Spinal cord (tissue), 10 donors: Measurements from ENCODE around the gene FARP1. TPM values are rescaled to one million over a fixed set of nuclear protein-coding genes. Genes with fewer than 3 reads are reported as not detected.

ENCODE experiments used
- DNase-seq, 6 donors: peaks; one replicate each; pipeline versions ENCODE4 v3.0.0 to v3.0.0-alpha.2; 2013 to 2015; ENCODE audit warnings: low spot score in 6 of 6, low read depth in 4 of 6
- H3K27ac ChIP-seq: one replicate; pipeline ENCODE4 v1.5.1; 2013; ENCODE audit warnings: low read depth, low read length, control low read depth
- H3K27me3 ChIP-seq: one replicate; pipeline ENCODE4 v1.6.1; 2013; ENCODE audit warnings: low read length; ENCODE audit not compliant: control insufficient read depth, insufficient read depth
- H3K36me3 ChIP-seq: one replicate; pipeline ENCODE4 v1.6.1; 2013; ENCODE audit warnings: low read length; ENCODE audit not compliant: control insufficient read depth, insufficient read depth
- H3K4me1 ChIP-seq: one replicate; pipeline ENCODE4 v1.6.1; 2013; ENCODE audit warnings: low read length; ENCODE audit not compliant: control insufficient read depth, insufficient read depth
- H3K4me3 ChIP-seq: one replicate; pipeline ENCODE4 v1.5.1; 2013; ENCODE audit warnings: low read depth, low read length, control low read depth
- H3K9me3 ChIP-seq: one replicate; pipeline ENCODE4 v1.6.1; 2013; ENCODE audit warnings: low read length; ENCODE audit not compliant: control insufficient read depth, insufficient read depth
- WGBS: methylation state at CpG from one replicate; pipeline ENCODE4 v1.1.5; 2013; ENCODE audit warnings: missing lambda C conversion rate; ENCODE audit not compliant: insufficient coverage; 5-methylcytosine and 5-hydroxymethylcytosine counted together
- polyA plus RNA-seq, 2 donors: library from polyadenylated mRNA; unstranded; fragments of 120-200 nt; gene quantifications; one replicate each; pipeline ENCODE4 v1.2.1, GENCODE V29; 2013; ENCODE audit not compliant: insufficient read length in 2 of 2
- total RNA-seq, 2 donors: library from RNA; depleted of rRNA in 1 of 2; stranded (reverse); fragments of 120-200 nt in 1 of 2; fragments of >200 nt in 1 of 2; gene quantifications; one replicate each; pipeline versions ENCODE4 v1.2.3 to v1.2.4, GENCODE V29; 2013 to 2014
- donor health status: healthy.

The FARP1 gene
- total and polyA plus RNA-seq, 4 donors, result 44.0 to 134 (median 90.5) TPM

GRCh38 chr13:98494769-98495168 lies 351.9 kb downstream of the FARP1 start:
- DNase-seq, result no peak
- Histone ChIP-seq H3K9me3 (no peaks in the 10 kb centered on the region), H3K4me1 (peaks cover 30% of the 10 kb centered on the region), H3K4me3 (no peak overlapping the region), H3K27me3 (no peaks in the 10 kb centered on the region), H3K27ac (no peak overlapping the region), H3K36me3 (peaks cover 8% of the 10 kb centered on the region)
- 85% methylated on average over 12 of the region's 13 CpGs for WGBS

GRCh38 chr13:98495627-98496478 lies 353.0 kb downstream of the FARP1 start:
- peaks cover 8% of the 10 kb centered on the region for H3K36me3 ChIP-seq
- peak overlapping the region; percentile 29 for H3K27ac ChIP-seq
- H3K27me3 ChIP-seq, result no peaks in the 10 kb centered on the region
- H3K4me3 ChIP-seq, result no peak overlapping the region
- H3K9me3 ChIP-seq, result no peaks in the 10 kb centered on the region
- WGBS, result 54% methylated on average over 14 of the region's 15 CpGs
- peak in 2 of 6 donors; percentile 41 to 67 for DNase-seq
- H3K4me1 ChIP-seq, result peaks cover 26% of the 10 kb centered on the region

- Histone ChIP-seq H3K4me1 (peaks cover 22% of the 10 kb centered on the region), H3K9me3 (no peaks in the 10 kb centered on the region), H3K27ac (no peak overlapping the region), H3K27me3 (no peaks in the 10 kb centered on the region), H3K36me3 (peaks cover 8% of the 10 kb centered on the region), H3K4me3 (no peak overlapping the region)
- 67% methylated on average over 1 of the region's 3 CpGs for WGBS
- DNase-seq, result no peak
Measured at GRCh38 chr13:98496479-98496791, 353.5 kb downstream of the FARP1 start.

GRCh38 chr13:98496966-98497365 lies 354.1 kb downstream of the FARP1 start:
- no peak overlapping the region for H3K4me3 ChIP-seq
- 87% methylated on average over 6 of the region's 8 CpGs for WGBS
- no peak for DNase-seq
- H3K27me3 ChIP-seq, result no peaks in the 10 kb centered on the region
- H3K9me3 ChIP-seq, result no peaks in the 10 kb centered on the region
- H3K4me1 ChIP-seq, result peaks cover 22% of the 10 kb centered on the region
- peaks cover 8% of the 10 kb centered on the region for H3K36me3 ChIP-seq
- H3K27ac ChIP-seq, result no peak overlapping the region

GRCh38 chr13:98500963-98501421 lies 358.1 kb downstream of the FARP1 start:
- Histone ChIP-seq H3K4me1 (peaks cover 23% of the 10 kb centered on the region), H3K27ac (no peak overlapping the region), H3K27me3 (no peaks in the 10 kb centered on the region), H3K4me3 (no peak overlapping the region), H3K9me3 (no peaks in the 10 kb centered on the region), H3K36me3 (peaks cover 8% of the 10 kb centered on the region)
- WGBS, result 88% methylated on average over 8 of the region's 10 CpGs
- no peak for DNase-seq

GRCh38 chr13:98503175-98504028 lies 360.5 kb downstream of the FARP1 start:
- no peak for DNase-seq
- peak overlapping the region; percentile 29 for H3K27ac ChIP-seq
- H3K36me3 ChIP-seq, result peaks cover 8% of the 10 kb centered on the region
- H3K27me3 ChIP-seq, result no peaks in the 10 kb centered on the region
- H3K4me1 ChIP-seq, result peaks cover 26% of the 10 kb centered on the region
- H3K4me3 ChIP-seq, result no peak overlapping the region
- 85% methylated on average over 3 of the region's 10 CpGs for WGBS
- H3K9me3 ChIP-seq, result no peaks in the 10 kb centered on the region

- no peaks in the 10 kb centered on the region for H3K27me3 ChIP-seq
- H3K36me3 ChIP-seq, result peaks cover 6% of the 10 kb centered on the region
- H3K27ac ChIP-seq, result peak overlapping the region; percentile 29
- WGBS, result no CpG with 5 or more reads among the region's 1 CpG
- H3K4me3 ChIP-seq, result no peak overlapping the region
- H3K9me3 ChIP-seq, result no peaks in the 10 kb centered on the region
- DNase-seq, result no peak
- peaks cover 26% of the 10 kb centered on the region for H3K4me1 ChIP-seq
Measured at GRCh38 chr13:98504029-98504351, 361.1 kb downstream of the FARP1 start.

- peaks cover 2% of the 10 kb centered on the region for H3K36me3 ChIP-seq
- no peak overlapping the region for H3K27ac ChIP-seq
- DNase-seq, result no peak
- no peaks in the 10 kb centered on the region for H3K9me3 ChIP-seq
- H3K27me3 ChIP-seq, result no peaks in the 10 kb centered on the region
- 88% methylated on average over 10 of the region's 12 CpGs for WGBS
- H3K4me1 ChIP-seq, result peaks cover 26% of the 10 kb centered on the region
- H3K4me3 ChIP-seq, result no peak overlapping the region
Measured at GRCh38 chr13:98504371-98504963, 361.6 kb downstream of the FARP1 start.
